OCI-LY1 (cell line): ENCODE results near the gene ELK3.

Experiments
- H2AFZ ChIP-seq: fragments of 200-600 bp; sonication (generic), shearing (Covaris generic); 2 replicates; pipeline ENCODE4 v1.6.0; 2014; ENCODE audit warnings: antibody characterized with exemption, mild to moderate bottlenecking, low read length
- H3F3A ChIP-seq: fragments of 200-600 bp; sonication (generic), shearing (Covaris generic); 2 replicates; pipeline ENCODE4 v1.6.0; 2014; ENCODE audit warnings: mild to moderate bottlenecking, antibody characterized with exemption, low read length, moderate library complexity; ENCODE audit not compliant: insufficient read depth
- H3K27ac ChIP-seq: fragments of 200-600 bp; sonication (generic); 2 replicates; pipeline ENCODE4 v1.5.1; 2014; ENCODE audit warnings: low read length, mixed run types, mild to moderate bottlenecking, low read depth; ENCODE audit not compliant: poor library complexity, severe bottlenecking
- H3K27me3 ChIP-seq: fragments of 200-600 bp; sonication (generic); 2 replicates; pipeline ENCODE4 v1.6.0; 2014; ENCODE audit warnings: antibody characterized with exemption, mild to moderate bottlenecking, low read length, moderate library complexity; ENCODE audit not compliant: insufficient read depth
- H3K36me3 ChIP-seq: fragments of 200-600 bp; sonication (generic); 2 replicates; pipeline ENCODE4 v1.6.1; 2014; ENCODE audit warnings: mild to moderate bottlenecking, antibody characterized with exemption, low read length, moderate library complexity, mixed read lengths; ENCODE audit not compliant: insufficient read depth
- H3K4me1 ChIP-seq: fragments of 200-600 bp; sonication (generic); 2 replicates; pipeline ENCODE4 v1.5.1; 2014; ENCODE audit warnings: mild to moderate bottlenecking, low read length, moderate library complexity; ENCODE audit not compliant: insufficient read depth, severe bottlenecking
- H3K4me2 ChIP-seq: fragments of 200-600 bp; sonication (generic), shearing (Covaris generic); 2 replicates; pipeline ENCODE4 v1.6.1; 2014; ENCODE audit warnings: low read length
- H3K4me3 ChIP-seq: fragments of 200-600 bp; sonication (generic); 2 replicates; pipeline ENCODE4 v1.5.1; 2014; ENCODE audit warnings: low read length, low read depth, mild to moderate bottlenecking, mixed read lengths; ENCODE audit not compliant: poor library complexity, severe bottlenecking
- H3K79me2 ChIP-seq: fragments of 200-600 bp; shearing (Covaris generic); 2 replicates; pipeline ENCODE4 v1.6.1; 2016; ENCODE audit warnings: mixed run types, low read length, mixed read lengths; ENCODE audit not compliant: insufficient read depth
- H3K9ac ChIP-seq: fragments of 200-600 bp; sonication (generic), shearing (Covaris generic); 2 replicates; pipeline ENCODE4 v1.6.1; 2014; ENCODE audit warnings: mild to moderate bottlenecking, low read length, mixed read lengths
- H3K9me2 ChIP-seq: fragments of 200-600 bp; sonication (generic), shearing (Covaris generic); 2 replicates; pipeline ENCODE4 v1.6.1; 2014; ENCODE audit warnings: low read depth, mild to moderate bottlenecking, low read length, mixed read lengths
- H3K9me3 ChIP-seq: fragments of 200-600 bp; shearing (Covaris generic); 2 replicates; pipeline ENCODE4 v1.6.1; 2014; ENCODE audit warnings: low read length, mixed read lengths
- H4K20me1 ChIP-seq: fragments of 200-600 bp; sonication (generic), shearing (Covaris generic); 2 replicates; pipeline ENCODE4 v1.6.0; 2016; ENCODE audit warnings: mild to moderate bottlenecking, low read length; ENCODE audit not compliant: insufficient read depth
- EZH2 ChIP-seq: fragments of 200-600 bp; sonication (generic), shearing (Covaris generic); IDR thresholded peaks from 2 replicates; pipeline ENCODE4 v1.8.0; 2017; ENCODE audit warnings: borderline replicate concordance, mixed run types, mild to moderate bottlenecking, antibody characterized with exemption, low read length, moderate library complexity, mixed read lengths
- TF ChIP-seq, protein P1 (sequence below): fragments of 200-600 bp; sonication (generic), shearing (Covaris generic); IDR thresholded peaks from 2 replicates; pipeline ENCODE4 v1.5.1; 2017; ENCODE audit warnings: mild to moderate bottlenecking, antibody characterized with exemption, low read length, moderate library complexity, mixed read lengths

Gene ELK3

DNA sequence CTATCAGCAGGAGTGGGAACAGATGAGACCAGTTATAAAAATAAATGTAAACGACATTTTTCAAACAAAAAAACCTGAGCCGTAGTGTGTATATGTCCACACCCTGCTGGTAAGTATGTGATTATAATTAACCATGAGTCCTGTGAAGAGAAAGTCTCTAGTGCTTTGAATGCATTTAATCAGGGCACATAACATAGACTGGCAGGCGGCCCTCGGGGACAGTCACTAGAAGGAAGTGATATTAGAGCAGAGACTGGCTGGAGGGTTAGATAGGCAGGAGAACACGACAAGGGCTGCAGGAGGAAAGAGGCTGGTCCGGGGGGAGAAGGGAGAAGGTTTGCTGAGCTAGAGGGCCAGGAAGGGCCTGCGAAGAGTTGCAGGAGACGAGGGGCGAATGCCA lies 23.8 kb upstream of the ELK3 start:
- H2AFZ ChIP-seq = no peak overlapping the region
- no peaks in the 10 kb centered on the region for H3F3A ChIP-seq
- no peaks in the 10 kb centered on the region for H4K20me1 ChIP-seq
- peaks cover 5% of the 10 kb centered on the region; the same call in 1 of the 2 replicates for H3K27me3 ChIP-seq
- H3K27ac ChIP-seq = no peak overlapping the region
- H3K9me3 ChIP-seq = no peaks in the 10 kb centered on the region
- H3K9me2 ChIP-seq = no peaks in the 10 kb centered on the region
- no peak overlapping the region for H3K9ac ChIP-seq
- TF ChIP-seq EZH2 = no peak
- TF ChIP-seq, protein P1, sequence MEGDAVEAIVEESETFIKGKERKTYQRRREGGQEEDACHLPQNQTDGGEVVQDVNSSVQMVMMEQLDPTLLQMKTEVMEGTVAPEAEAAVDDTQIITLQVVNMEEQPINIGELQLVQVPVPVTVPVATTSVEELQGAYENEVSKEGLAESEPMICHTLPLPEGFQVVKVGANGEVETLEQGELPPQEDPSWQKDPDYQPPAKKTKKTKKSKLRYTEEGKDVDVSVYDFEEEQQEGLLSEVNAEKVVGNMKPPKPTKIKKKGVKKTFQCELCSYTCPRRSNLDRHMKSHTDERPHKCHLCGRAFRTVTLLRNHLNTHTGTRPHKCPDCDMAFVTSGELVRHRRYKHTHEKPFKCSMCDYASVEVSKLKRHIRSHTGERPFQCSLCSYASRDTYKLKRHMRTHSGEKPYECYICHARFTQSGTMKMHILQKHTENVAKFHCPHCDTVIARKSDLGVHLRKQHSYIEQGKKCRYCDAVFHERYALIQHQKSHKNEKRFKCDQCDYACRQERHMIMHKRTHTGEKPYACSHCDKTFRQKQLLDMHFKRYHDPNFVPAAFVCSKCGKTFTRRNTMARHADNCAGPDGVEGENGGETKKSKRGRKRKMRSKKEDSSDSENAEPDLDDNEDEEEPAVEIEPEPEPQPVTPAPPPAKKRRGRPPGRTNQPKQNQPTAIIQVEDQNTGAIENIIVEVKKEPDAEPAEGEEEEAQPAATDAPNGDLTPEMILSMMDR = no peak
- no peaks in the 10 kb centered on the region for H3K79me2 ChIP-seq
- no peaks in the 10 kb centered on the region for H3K4me1 ChIP-seq
- no peak overlapping the region for H3K4me3 ChIP-seq
- H3K36me3 ChIP-seq = no peaks in the 10 kb centered on the region
- H3K4me2 ChIP-seq = no peak overlapping the region

DNA sequence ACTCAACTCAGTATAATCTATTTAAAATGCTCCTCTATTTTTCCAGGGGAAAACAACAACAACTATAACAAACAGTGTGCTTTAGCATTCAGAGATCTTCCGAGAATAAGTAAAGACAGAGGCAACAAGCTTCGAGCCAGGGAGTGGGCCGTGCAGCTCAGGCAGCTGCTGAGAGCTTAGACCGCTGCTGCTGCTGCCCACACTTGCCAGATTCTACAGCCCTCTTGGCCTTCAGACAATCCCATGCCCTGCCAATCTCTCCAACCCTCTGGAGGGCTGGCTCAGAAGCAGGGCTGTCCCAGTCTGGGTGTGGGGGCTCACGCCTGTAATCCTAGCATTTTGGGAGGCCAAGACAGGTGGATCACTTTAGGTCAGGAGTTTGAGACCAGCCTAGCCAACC lies 23.4 kb upstream of the ELK3 start:
- Histone ChIP-seq H3K4me2 (no peak overlapping the region), H3K79me2 (no peaks in the 10 kb centered on the region)

DNA sequence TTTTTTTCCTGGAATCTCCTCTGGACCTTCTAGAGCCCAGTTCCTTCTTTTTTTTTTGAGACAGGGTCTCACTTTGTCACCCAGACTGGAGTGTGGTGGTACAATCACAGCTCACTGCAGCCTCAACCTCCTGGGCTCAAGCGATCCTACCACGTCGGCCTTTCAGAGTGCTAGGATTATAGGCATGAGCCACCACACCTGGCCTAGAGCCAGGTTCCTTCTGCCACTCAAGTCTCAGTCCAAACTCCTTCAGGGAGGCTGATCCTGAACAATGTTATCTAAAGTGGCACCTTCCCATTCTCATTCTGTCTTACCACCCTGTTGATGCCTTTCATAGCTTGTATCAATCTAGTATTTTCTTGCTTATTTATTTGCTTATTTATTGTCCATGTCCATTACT lies 22.3 kb upstream of the ELK3 start:
- Histone ChIP-seq H3K27ac (no peak overlapping the region), H4K20me1 (no peaks in the 10 kb centered on the region), H3K9me3 (peaks cover 5% of the 10 kb centered on the region; the same call in 1 of the 2 replicates), H3K36me3 (no peaks in the 10 kb centered on the region; the same call in 1 of the 2 replicates), H3K9me2 (no peaks in the 10 kb centered on the region), H2AFZ (no peak overlapping the region), H3K4me1 (no peaks in the 10 kb centered on the region), H3K4me3 (no peak overlapping the region), H3K79me2 (no peaks in the 10 kb centered on the region), H3K27me3 (peaks cover 8% of the 10 kb centered on the region; the same call in 1 of the 2 replicates), H3K9ac (no peak overlapping the region), H3K4me2 (no peak overlapping the region), H3F3A (no peaks in the 10 kb centered on the region)
- TF ChIP-seq, protein P1 = no peak
- no peak for TF ChIP-seq EZH2

More for the DNA sequence above, 23.4 kb upstream of the ELK3 start:
- H3K9me3 ChIP-seq = no peaks in the 10 kb centered on the region
- H3K27ac ChIP-seq = no peak overlapping the region
- H3K27me3 ChIP-seq = peaks cover 5% of the 10 kb centered on the region; the same call in 1 of the 2 replicates
- no peaks in the 10 kb centered on the region for H3K36me3 ChIP-seq
- no peak overlapping the region for H2AFZ ChIP-seq
- no peak overlapping the region for H3K4me3 ChIP-seq
- no peaks in the 10 kb centered on the region for H3K9me2 ChIP-seq
- TF ChIP-seq, protein P1 = no peak
- TF ChIP-seq EZH2 = no peak
- H4K20me1 ChIP-seq = no peaks in the 10 kb centered on the region
- no peaks in the 10 kb centered on the region for H3K4me1 ChIP-seq
- H3K9ac ChIP-seq = no peak overlapping the region
- H3F3A ChIP-seq = no peaks in the 10 kb centered on the region
